ENCODE measurements around the gene OR8B4.

DNA sequence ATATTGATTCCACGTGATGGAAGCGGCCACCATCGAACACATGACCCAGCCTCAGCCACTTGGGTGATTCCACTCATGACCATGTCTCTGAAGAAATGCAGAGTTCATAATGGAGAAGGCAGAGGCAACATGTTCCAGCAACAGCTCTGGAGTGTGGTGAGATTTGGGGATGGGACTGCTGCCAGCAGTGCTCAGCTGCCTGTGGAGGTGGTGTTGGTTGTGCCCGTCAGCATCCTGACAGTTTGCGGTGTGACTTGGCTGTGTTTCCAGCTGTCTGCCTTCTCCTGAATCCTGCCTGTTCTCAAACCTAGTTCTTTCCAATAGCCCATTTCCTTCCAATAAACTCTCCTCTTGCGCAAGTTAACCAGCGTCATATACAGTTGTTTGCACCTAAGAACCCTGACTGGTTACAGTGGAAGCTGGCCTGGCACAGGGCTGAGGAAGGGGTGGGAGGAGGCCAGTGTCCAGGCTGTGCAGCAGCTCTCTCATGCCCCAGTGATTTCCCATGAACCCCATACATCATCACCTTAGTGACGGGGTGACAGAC is 42.8 kb upstream of the OR8B4 start:
- TF ChIP-seq ZFP3 (CRISPR knock-in tag; IDR thresholded peaks at IDR 0.05) (no peak), CREB5 (CRISPR knock-in tag; IDR thresholded peaks at IDR 0.05; ENCODE audit: low read depth) (no peak), GLIS3 (CRISPR knock-in tag; IDR thresholded peaks at IDR 0.05) (no peak), ZFP30 (CRISPR knock-in tag; IDR thresholded peaks at IDR 0.05) (no peak), POU6F1 (CRISPR knock-in tag; IDR thresholded peaks at IDR 0.05; ENCODE audit: borderline replicate concordance, low read depth) (no peak), RARB (CRISPR knock-in tag; IDR thresholded peaks at IDR 0.05) (no peak), ZC3H10 (CRISPR knock-in tag; IDR thresholded peaks at IDR 0.05) (no peak), TCF4 (CRISPR knock-in tag; IDR thresholded peaks at IDR 0.05; ENCODE audit: borderline replicate concordance) (no peak), CSRNP3 (CRISPR knock-in tag; IDR thresholded peaks at IDR 0.05) (no peak), CSDC2 (CRISPR knock-in tag; IDR thresholded peaks at IDR 0.05) (no peak), ARNTL (CRISPR knock-in tag; IDR thresholded peaks at IDR 0.05; ENCODE audit: borderline replicate concordance, low read depth) (no peak), TOX (CRISPR knock-in tag; IDR thresholded peaks at IDR 0.05; ENCODE audit: borderline replicate concordance) (no peak)
- TF ChIP-seq, protein P1, sequence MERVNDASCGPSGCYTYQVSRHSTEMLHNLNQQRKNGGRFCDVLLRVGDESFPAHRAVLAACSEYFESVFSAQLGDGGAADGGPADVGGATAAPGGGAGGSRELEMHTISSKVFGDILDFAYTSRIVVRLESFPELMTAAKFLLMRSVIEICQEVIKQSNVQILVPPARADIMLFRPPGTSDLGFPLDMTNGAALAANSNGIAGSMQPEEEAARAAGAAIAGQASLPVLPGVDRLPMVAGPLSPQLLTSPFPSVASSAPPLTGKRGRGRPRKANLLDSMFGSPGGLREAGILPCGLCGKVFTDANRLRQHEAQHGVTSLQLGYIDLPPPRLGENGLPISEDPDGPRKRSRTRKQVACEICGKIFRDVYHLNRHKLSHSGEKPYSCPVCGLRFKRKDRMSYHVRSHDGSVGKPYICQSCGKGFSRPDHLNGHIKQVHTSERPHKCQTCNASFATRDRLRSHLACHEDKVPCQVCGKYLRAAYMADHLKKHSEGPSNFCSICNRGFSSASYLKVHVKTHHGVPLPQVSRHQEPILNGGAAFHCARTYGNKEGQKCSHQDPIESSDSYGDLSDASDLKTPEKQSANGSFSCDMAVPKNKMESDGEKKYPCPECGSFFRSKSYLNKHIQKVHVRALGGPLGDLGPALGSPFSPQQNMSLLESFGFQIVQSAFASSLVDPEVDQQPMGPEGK (CRISPR knock-in tag; IDR thresholded peaks at IDR 0.05; ENCODE audit: borderline replicate concordance): no peak
- TF ChIP-seq, protein P2, sequence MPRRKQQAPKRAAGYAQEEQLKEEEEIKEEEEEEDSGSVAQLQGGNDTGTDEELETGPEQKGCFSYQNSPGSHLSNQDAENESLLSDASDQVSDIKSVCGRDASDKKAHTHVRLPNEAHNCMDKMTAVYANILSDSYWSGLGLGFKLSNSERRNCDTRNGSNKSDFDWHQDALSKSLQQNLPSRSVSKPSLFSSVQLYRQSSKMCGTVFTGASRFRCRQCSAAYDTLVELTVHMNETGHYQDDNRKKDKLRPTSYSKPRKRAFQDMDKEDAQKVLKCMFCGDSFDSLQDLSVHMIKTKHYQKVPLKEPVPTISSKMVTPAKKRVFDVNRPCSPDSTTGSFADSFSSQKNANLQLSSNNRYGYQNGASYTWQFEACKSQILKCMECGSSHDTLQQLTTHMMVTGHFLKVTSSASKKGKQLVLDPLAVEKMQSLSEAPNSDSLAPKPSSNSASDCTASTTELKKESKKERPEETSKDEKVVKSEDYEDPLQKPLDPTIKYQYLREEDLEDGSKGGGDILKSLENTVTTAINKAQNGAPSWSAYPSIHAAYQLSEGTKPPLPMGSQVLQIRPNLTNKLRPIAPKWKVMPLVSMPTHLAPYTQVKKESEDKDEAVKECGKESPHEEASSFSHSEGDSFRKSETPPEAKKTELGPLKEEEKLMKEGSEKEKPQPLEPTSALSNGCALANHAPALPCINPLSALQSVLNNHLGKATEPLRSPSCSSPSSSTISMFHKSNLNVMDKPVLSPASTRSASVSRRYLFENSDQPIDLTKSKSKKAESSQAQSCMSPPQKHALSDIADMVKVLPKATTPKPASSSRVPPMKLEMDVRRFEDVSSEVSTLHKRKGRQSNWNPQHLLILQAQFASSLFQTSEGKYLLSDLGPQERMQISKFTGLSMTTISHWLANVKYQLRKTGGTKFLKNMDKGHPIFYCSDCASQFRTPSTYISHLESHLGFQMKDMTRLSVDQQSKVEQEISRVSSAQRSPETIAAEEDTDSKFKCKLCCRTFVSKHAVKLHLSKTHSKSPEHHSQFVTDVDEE (CRISPR knock-in tag; IDR thresholded peaks at IDR 0.05): no peak

Data from SK-N-SH treated with all-trans-retinoic acid at 6 μM for 48 hours (cell line).